BJ (cell line): ENCODE measurements around the gene FLT1. TPM values are rescaled to one million over a fixed set of nuclear protein-coding genes. Genes with fewer than 3 reads are reported as not detected.

Experiments used
- CTCF ChIA-PET: fragments of 350-600 bp; formaldehyde crosslinking; extraction: SDS; loops from one replicate; lab custom pipeline; 2021; ENCODE audit warnings: antibody characterized with exemption, inconsistent platforms; lab: Yijun Ruan, JAX
- POLR2A ChIA-PET: fragments of 300-600 bp; sonication (Branson Sonifier 250); formaldehyde crosslinking; extraction: SDS; loops from one replicate; lab custom pipeline; 2021; ENCODE audit warnings: antibody characterized with exemption; lab: Charles Lee
- DNase-seq: peaks from one replicate; pipeline ENCODE4 v3.0.0-alpha.2; 2011; ENCODE audit warnings: low read depth
- H3K27me3 ChIP-seq: 2 replicates; pipeline ENCODE4 v1.6.0; 2011; ENCODE audit warnings: low read length; ENCODE audit not compliant: control insufficient read depth, insufficient read depth
- H3K36me3 ChIP-seq: 2 replicates; pipeline ENCODE4 v1.5.1; 2011; ENCODE audit warnings: low read length; ENCODE audit not compliant: control insufficient read depth, insufficient read depth
- H3K4me3 ChIP-seq: 2 replicates; pipeline ENCODE4 v1.5.1; 2011; ENCODE audit warnings: low read depth, mild to moderate bottlenecking, control low read depth, low read length
- polyA plus RNA-seq: library from polyadenylated mRNA; depleted of rRNA; stranded (reverse); fragments of >200 nt; gene quantifications from 2 replicates; pipeline ENCODE4 v1.2.3, GENCODE V29; 2011
- TF ChIP-seq, protein P1 (sequence below): IDR thresholded peaks from 2 replicates; pipeline ENCODE4 v1.5.1; 2011; ENCODE audit warnings: low read depth, mild to moderate bottlenecking, control low read depth, inconsistent platforms, low read length, moderate library complexity; ENCODE audit not compliant: insufficient read depth

Gene FLT1
- polyA plus RNA-seq, 1 experiment, result 37.8 TPM

DNA sequence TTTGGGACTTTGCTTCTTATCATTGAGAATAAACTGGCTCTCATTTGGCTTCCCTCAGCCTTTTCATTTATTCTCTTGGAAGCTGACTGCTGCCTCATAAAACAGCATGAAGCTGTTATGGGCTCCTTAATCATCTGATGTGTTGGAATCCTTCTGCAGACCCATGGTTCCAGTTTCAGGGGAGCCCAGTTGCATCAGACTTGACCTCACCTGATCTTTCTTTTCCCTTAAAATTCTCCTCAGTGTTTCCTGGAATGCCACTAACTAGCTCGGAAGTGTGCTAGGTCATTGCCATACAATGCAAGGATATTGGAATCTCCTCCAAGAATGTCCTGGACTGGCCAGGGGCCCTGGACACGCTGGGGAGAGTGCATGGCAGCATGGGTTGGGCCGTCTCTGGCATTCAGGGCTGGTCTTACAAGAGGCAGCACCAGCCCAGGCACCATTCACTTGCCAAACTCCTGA lies 158.7 kb downstream of the FLT1 start:
- H3K27me3 ChIP-seq, result no peaks in the 10 kb centered on the region
- ChIA-PET CTCF (no interaction called here), POLR2A (no interaction called here)
- TF ChIP-seq, protein P1, sequence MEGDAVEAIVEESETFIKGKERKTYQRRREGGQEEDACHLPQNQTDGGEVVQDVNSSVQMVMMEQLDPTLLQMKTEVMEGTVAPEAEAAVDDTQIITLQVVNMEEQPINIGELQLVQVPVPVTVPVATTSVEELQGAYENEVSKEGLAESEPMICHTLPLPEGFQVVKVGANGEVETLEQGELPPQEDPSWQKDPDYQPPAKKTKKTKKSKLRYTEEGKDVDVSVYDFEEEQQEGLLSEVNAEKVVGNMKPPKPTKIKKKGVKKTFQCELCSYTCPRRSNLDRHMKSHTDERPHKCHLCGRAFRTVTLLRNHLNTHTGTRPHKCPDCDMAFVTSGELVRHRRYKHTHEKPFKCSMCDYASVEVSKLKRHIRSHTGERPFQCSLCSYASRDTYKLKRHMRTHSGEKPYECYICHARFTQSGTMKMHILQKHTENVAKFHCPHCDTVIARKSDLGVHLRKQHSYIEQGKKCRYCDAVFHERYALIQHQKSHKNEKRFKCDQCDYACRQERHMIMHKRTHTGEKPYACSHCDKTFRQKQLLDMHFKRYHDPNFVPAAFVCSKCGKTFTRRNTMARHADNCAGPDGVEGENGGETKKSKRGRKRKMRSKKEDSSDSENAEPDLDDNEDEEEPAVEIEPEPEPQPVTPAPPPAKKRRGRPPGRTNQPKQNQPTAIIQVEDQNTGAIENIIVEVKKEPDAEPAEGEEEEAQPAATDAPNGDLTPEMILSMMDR, result no peak
- DNase-seq, result no peak
- no peaks in the 10 kb centered on the region; the same call in 1 of the 2 replicates for H3K36me3 ChIP-seq
- H3K4me3 ChIP-seq, result no peak overlapping the region

DNA sequence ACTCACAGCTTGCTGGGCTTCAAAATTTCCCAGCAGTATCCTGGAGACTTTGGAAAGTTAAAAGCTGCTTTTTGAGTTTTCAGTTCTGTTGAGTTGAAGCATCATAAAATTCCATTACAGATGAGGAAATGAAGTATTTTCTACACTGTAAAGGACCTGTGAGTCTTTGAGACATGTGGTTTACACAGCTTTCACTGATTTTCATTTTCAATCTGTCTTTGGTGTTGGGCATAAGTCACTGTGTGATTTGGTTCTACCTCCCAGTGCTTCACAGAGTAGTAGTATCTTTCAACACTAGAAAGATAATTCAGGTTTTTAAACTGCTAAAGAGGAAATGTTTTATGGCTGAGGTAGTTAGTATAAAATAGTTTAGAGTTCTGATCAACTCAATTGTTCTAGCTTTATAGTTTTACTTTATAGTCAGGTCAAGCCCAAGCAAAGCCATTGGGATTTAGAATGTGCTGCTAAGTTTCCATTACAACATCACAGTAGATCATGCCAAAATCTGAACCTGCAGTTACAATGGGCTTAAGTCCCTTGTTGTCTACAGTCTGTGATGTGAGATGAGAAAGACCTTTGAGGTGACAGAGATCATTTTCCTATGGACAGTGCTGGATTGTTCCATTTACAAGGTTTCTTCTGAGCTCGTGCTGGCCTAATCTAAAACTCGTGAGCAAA lies 161.6 kb downstream of the FLT1 start:
- no peak for DNase-seq
- H3K27me3 ChIP-seq, result no peaks in the 10 kb centered on the region
- no peak overlapping the region for H3K4me3 ChIP-seq
- ChIA-PET POLR2A (no interaction called here), CTCF (interaction anchor here (2.6 kb wide), 1 partner anchor 10 kb away, joined by 13 read pairs; no protein-coding TSS in a partner anchor)
- TF ChIP-seq, protein P1, result no peak
- no peaks in the 10 kb centered on the region; the same call in 1 of the 2 replicates for H3K36me3 ChIP-seq

DNA sequence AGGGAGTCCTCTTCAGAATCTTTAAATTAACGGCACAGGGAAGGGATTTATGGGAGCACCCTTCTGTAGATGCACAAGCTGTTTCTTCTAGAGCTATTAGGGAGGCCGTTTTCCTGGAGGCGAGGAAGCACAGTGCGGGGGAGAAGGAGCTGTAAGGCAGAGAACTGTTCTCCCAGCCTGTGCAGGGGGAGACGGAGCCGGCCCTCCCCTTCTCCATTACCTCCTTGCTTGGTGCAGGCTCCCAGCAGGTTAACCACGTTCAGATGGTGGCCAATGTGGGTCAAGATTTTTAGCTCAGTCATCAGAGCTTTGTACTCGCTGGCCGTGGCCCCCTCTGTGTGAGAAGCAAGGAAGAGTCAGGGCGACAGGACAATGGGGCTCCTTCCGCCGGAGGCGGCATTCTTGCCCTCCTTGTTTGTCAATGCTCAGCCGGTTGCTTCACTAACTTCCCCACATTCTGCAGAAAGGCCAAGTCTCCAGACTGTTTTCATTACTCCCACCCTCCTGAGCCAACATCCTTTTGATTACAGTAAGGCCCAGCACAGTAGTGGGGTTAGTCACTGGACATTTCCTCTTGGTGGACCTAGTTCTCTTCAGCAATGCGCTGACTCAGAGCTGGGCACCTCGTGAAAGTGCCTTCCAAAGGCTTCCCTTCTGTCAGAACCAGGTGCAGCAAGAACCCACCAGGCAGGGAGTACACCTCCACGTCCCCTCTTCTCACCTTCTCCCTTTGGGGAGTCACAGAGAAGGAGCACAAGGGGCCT lies 165.4 kb downstream of the FLT1 start:
- H3K4me3 ChIP-seq, result no peak overlapping the region
- peak; percentile 91 for DNase-seq
- ChIA-PET CTCF (interaction anchor here (0.7 to 2.2 kb wide), 3 partner anchors 160 to 312 kb away, joined by 3 to 5 read pairs (median 3); no protein-coding TSS in a partner anchor), POLR2A (no interaction called here)
- H3K36me3 ChIP-seq, result peaks cover 2% of the 10 kb centered on the region; the same call in 1 of the 2 replicates
- TF ChIP-seq, protein P1, result no peak
- H3K27me3 ChIP-seq, result no peaks in the 10 kb centered on the region

DNA sequence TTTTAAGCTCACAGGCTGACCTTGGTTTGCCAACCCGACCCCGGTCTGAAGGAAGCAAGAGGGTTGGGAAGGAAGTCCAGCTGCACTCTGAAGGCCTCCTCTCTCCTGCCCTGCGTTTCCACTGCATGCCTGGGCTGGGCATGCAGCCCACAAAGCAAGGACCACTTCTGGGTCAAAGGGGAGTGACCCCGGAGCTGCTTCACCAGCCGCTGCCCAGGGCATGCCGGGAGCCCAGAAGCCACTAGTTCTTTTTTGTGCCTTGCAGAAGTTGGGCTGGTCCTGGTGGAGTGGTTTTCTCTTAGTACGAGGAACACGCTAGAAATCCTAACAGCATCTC lies 166.7 kb downstream of the FLT1 start:
- CTCF ChIA-PET, result interaction anchor here (0.5 to 2.2 kb wide), 3 partner anchors 38 to 314 kb away, joined by 3 to 5 read pairs (median 3); no protein-coding TSS in a partner anchor
- H3K4me3 ChIP-seq, result no peak overlapping the region
- TF ChIP-seq, protein P1, result no peak
- no peak for DNase-seq
- POLR2A ChIA-PET, result no interaction called here
- 0 out of 2 replicates have a peak, but pooled peaks cover 2% of the 10 kb centered on the region for H3K36me3 ChIP-seq
- no peaks in the 10 kb centered on the region for H3K27me3 ChIP-seq
